HG03469 (cell line): Measurements from ENCODE around the gene SNPH.
"Not testable (repeated sequence)": the region's sequence is repeated elsewhere in the genome, so short reads cannot be mapped to it uniquely, and the experiment has no call there.

Experiments
- ATAC-seq: cut with Tn5 transposase; IDR thresholded peaks from one replicate; pipeline ENCODE4 v1.9.1; 2021; ENCODE audit warnings: mild to moderate bottlenecking, moderate library complexity, moderate number of reproducible peaks; ENCODE audit not compliant: unreplicated experiment

SNPH gene

DNA sequence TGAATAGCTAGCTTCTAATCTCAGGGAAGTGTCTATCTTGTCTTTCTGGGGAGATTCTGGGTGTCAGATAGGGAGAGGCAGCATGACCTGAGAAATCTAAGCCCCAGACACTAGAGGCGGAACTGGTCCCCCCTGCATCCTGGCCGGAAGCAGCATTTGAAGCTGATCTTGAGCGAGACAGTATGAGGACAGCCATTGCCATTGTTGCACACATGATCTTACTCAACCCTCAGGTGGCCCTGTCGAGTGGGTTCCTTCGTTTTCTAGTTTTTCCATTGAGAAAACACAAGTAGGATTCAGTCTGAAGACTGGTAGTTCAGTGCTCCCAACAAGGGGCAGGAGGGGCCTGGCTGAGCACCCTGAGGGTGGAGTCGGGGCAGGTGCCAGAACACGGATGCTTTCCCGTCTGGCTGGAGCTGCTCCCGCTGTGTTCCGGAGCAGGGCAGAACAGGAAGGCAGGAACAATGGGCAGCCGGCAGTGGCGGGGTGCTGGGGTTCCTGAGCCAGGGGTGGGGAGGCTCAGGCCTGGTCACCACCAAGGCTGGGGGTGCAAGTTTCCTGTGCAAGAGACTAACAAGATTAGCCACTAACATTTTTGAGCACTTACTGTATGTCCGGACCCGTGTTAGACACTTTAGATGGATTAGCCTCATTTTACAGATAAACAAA, 70.7 kb downstream of the SNPH start:
- ATAC-seq = no peak

DNA sequence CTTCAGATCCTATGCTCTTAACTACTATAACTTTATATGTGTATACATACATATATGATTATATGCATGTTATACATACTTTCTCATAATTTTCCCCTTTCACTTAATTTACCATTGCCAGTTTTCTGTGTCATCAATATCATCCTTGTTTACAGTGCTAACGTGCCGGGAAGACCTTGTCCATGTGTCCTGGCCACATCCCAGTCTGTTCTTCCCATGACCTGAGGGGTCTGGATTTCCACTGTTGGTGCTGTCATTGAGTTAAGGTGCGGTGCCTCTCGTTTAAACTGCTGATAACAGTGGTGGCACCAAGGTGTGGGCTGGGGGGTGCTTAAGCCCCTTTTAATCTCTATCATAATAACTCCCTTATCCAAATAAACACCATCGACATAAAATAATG, 71.3 kb downstream of the SNPH start:
- no peak for ATAC-seq

DNA sequence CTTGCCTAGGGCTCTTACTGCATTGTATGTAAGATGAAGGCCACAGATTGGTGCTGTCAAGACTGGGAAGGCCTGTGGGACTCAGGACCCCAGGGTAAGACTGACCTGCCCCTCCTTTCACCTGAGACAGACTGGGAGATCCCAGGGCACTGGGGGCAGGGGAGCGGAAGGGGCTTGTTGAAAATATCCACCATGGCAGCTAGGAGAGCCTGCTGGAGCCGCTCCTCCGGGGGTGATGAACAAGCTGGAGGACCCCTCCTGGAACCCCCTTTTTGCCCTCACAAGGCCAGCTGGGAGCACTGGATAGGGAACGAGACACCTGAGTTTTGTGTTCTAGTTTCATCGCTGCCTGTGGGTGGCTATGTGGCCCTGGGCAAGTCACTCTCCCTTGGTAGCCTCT, 72.0 kb downstream of the SNPH start:
- ATAC-seq = no peak

DNA sequence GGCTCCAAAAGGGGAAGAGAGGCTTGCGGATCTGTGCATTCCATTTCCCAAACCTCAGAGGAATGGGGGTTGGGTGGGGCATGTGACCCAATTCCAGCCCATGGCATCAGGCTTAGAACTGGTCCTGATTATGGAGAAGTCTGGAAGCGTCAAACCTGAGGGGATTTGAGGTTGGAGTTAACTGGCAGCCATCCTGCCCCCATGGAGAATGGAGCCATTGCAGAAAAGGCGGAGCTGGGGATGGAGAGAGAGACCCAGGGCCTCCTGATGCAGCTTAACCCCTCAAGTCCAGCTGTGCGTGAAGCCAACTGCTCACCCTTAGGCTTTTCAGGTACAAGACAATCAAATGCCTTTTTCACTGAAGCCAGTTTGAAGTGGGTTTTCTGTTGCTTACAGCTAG, 72.7 kb downstream of the SNPH start:
- ATAC-seq = no peak

DNA sequence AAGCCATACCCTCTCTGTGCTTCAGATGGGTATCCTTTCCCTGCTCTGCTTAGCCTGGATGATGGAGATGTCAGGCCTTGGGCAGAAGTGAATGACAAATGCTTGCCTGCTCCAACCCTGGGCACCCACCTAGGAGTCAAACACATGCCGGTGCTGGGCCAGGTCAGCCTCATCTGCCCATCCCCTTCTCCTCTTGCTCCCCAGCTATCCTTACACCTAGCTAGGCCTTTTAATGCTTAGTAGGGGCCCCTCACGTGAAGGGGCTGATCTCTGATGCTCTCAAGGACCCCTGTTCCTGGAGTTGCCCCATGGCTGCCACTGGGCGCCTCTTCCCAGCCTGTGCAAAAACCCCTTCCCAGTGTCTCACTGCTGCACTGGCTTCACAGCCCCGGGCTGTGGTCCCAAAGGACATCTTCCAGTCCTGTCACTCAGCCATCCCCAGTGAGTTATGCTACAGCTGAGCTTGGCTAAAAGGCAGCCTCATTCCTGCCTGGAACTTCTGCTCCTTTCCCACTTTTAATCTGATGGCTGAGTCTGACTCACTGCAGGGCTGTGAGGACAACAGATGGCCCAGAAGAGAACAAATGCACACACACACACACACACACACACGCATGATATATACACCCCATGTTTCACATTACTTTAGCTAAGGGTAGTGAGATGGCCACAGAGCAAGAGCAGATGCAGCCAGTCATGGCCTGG, 75.6 kb downstream of the SNPH start:
- no peak for ATAC-seq

DNA sequence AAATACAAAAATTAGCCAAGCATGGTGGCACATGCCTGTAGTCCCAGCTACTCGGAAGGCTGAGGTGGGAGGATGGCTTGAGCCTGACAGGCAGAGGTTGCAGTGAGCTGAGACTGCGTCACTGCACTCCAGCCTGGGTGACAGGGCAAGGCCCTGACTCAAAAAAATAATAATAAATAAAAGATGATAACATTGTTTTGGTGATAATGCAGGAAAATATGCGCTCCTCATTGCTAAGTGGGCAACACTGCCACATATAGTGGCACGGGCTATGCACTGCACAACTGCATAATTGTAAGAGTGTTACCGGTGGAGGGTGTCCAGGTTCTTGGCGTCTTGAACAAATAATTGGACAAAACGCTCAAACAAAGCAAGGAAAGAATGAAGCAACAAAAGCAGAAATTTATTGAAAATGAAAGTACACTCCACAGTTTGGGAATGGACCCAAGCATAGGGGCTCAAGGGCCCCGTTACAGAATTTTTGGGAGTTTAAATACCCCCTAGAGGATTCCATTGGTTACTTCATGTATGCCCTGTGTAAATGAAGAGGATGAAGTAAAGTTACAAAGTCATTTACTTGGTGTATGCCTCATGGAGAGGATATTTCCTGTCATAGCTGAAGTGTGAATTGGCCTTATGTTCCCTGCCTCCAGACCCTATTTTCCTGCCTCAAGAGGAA, 77.5 kb downstream of the SNPH start:
- not testable (repeated sequence) for ATAC-seq

DNA sequence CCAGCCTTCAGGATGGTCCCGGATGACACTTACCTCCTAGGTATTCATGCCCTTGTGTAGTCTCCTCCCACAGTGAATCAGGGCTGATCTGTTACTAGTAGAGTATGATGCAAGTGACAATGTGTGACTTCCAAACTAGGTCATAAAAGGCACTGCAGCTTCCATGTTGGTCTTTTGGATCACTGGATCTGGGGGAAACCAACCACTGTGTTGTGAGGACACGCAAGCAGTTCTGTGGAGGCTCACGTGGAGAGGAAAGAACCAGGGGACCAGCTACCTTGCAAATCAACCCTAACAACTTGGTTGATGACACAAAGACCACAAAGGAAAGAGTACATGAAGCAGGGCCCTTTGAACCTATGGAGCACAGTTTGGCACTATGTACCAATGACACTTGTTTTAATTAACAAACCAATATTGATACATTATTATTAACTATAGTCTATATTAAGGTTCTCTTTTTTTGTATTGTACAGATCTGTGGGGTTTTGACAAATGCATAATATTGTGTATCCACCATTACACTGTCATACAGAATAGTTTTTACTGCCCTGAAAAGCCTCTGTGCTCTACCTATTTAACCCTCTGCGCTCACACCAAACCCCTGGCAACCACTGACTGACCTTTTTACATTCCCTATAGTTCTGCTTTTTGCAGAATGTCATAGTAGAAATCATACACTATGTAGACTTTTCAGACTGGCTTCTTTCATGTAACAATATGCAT, 79.1 kb downstream of the SNPH start:
- ATAC-seq = no peak

DNA sequence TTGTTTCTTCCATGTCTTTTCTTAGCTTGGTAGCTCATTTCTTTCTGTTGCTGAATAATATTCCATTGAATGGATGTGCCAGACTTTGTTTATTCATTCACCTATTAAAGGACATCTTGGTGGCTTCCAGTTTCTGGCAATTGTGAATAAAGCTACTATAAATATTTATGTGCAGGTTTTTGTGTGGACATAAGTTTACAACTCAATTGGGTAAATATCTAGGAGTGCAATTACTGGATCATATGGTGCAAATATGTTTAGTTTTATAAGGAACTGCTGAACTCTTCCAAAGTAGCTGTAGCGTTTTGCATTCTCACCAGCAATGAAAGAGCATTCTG, 79.6 kb downstream of the SNPH start:
- ATAC-seq = no peak

DNA sequence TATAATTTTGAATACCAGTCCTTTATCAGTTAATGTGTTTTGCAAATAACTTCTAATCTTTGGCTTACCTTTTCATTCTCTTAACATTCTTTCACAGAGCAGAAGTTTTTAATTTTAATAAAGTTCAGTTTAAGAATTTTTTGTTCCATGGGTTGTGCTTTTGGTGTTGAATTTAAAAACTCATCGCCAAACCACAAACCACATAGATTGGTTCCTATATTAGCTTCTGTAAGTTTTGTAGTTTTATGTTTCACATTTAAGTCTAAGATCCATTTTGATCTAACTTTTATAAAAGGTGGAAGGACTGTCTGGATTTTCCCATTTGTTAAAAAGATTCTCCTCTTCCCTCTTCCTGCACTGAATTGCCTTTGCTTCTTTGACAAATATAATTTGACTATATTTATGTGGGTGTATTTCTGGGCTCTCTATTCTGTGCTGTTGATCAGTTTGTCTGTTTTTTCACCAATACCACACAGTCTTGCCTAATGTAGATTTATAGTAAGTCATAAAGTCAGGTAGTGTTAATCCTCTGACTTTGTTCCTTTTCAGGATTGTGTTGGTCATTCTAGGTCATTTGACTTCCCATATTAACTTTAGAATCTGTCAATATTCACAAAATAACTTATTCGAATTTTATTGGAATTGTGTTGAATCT, 80.3 kb downstream of the SNPH start:
- no peak for ATAC-seq

DNA sequence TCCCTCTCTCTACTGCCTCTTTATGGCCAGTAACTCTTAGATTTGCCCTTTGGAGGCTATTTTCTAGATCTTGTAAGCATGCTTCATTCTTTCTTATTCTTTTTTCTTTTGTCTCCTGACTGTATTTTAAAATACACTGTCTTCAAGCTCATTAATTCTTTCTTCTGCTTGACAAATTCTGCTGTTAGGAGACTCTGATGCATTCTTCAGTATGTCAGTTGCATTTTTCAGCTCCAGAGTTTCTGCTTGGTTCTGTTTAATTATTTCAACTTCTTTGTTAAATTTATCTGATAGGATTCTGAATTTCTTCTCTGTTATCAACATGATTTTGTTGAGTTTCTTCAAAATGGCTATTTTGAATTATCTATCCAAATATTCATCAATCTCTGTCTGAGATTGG, 87.9 kb downstream of the SNPH start:
- ATAC-seq = no peak

DNA sequence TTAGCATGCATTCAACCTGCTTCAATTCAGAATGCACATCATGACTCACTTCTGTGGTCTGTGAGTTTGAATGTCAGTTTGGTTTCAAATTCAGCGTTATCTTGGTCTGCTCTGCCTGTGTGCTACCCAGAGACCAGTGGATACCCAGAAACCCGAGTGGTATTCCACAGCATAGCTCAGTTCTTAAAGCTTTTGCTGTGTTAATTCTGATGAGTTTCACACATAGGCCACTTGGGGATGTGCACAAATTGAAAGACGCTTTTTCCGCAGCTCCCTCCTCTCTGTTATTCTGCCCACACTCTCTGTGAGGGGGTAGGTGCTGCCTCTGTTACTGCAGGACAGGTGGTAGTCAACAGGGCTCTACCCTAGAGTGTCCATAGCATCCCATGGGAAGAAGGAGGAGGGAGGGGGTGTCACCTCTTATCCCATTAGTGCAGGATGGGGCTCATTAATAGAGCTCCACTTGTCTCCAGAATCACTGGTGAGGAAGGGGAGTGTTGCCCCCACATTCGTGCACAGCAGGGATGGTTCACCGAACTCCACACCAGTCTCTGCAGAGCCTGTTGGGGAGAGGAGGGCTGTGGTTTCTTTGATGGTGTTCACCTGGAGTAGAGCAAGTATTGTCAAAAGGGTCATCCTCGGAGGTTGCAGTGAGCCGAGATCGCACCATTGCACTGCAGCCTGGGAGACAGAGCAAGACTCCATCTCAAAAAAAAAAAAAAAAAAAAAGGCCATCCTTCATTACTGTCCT, 92.0 kb downstream of the SNPH start:
- no peak for ATAC-seq
